BJ (cell line): ENCODE results near the gene AOC1. TPM values are rescaled to one million over a fixed set of nuclear protein-coding genes. Genes with fewer than 3 reads are reported as not detected.
"Not testable (repeated sequence)": the region's sequence is repeated elsewhere in the genome, so short reads cannot be mapped to it uniquely, and the experiment has no call there.

ENCODE experiments used
- CTCF ChIA-PET: fragments of 350-600 bp; formaldehyde crosslinking; extraction: SDS; loops from one replicate; lab custom pipeline; 2021; ENCODE audit warnings: antibody characterized with exemption, inconsistent platforms; lab: Yijun Ruan, JAX
- POLR2A ChIA-PET: fragments of 300-600 bp; sonication (Branson Sonifier 250); formaldehyde crosslinking; extraction: SDS; loops from one replicate; lab custom pipeline; 2021; ENCODE audit warnings: antibody characterized with exemption; lab: Charles Lee
- DNase-seq: peaks from one replicate; pipeline ENCODE4 v3.0.0-alpha.2; 2011; ENCODE audit warnings: low read depth
- H3K27me3 ChIP-seq: 2 replicates; pipeline ENCODE4 v1.6.0; 2011; ENCODE audit warnings: low read length; ENCODE audit not compliant: control insufficient read depth, insufficient read depth
- H3K36me3 ChIP-seq: 2 replicates; pipeline ENCODE4 v1.5.1; 2011; ENCODE audit warnings: low read length; ENCODE audit not compliant: control insufficient read depth, insufficient read depth
- H3K4me3 ChIP-seq: 2 replicates; pipeline ENCODE4 v1.5.1; 2011; ENCODE audit warnings: low read depth, mild to moderate bottlenecking, control low read depth, low read length
- polyA plus RNA-seq: library from polyadenylated mRNA; depleted of rRNA; stranded (reverse); fragments of >200 nt; gene quantifications from 2 replicates; pipeline ENCODE4 v1.2.3, GENCODE V29; 2011; rRNA removed
- TF ChIP-seq, protein P1 (sequence below): IDR thresholded peaks from 2 replicates; pipeline ENCODE4 v1.5.1; 2011; ENCODE audit warnings: low read depth, mild to moderate bottlenecking, control low read depth, inconsistent platforms, low read length, moderate library complexity; ENCODE audit not compliant: insufficient read depth

The AOC1 gene
- polyA plus RNA-seq, 1 experiment, result not detected

GRCh38 chr7:150909200-150909995, 57.1 kb downstream of the AOC1 start:
- TF ChIP-seq, protein P1, sequence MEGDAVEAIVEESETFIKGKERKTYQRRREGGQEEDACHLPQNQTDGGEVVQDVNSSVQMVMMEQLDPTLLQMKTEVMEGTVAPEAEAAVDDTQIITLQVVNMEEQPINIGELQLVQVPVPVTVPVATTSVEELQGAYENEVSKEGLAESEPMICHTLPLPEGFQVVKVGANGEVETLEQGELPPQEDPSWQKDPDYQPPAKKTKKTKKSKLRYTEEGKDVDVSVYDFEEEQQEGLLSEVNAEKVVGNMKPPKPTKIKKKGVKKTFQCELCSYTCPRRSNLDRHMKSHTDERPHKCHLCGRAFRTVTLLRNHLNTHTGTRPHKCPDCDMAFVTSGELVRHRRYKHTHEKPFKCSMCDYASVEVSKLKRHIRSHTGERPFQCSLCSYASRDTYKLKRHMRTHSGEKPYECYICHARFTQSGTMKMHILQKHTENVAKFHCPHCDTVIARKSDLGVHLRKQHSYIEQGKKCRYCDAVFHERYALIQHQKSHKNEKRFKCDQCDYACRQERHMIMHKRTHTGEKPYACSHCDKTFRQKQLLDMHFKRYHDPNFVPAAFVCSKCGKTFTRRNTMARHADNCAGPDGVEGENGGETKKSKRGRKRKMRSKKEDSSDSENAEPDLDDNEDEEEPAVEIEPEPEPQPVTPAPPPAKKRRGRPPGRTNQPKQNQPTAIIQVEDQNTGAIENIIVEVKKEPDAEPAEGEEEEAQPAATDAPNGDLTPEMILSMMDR, result no peak
- no peak for DNase-seq
- POLR2A ChIA-PET, result no interaction called here
- Histone ChIP-seq H3K4me3 (no peak overlapping the region), H3K27me3 (no peaks in the 10 kb centered on the region), H3K36me3 (no peaks in the 10 kb centered on the region)
- CTCF ChIA-PET, result interaction anchor here (0.6 to 4.0 kb wide), 4 partner anchors 11 to 76 kb away, joined by 3 to 22 read pairs (median 5); no protein-coding TSS in a partner anchor

GRCh38 chr7:150910305-150910995, 58.1 kb downstream of the AOC1 start:
- H3K36me3 ChIP-seq, DNase-seq, H3K27me3 ChIP-seq, H3K4me3 ChIP-seq, POLR2A ChIA-PET: not testable (repeated sequence)
- CTCF ChIA-PET, result interaction anchor here (1.5 kb wide), 1 partner anchor 12 kb away, joined by 6 read pairs; no protein-coding TSS in a partner anchor

DNA sequence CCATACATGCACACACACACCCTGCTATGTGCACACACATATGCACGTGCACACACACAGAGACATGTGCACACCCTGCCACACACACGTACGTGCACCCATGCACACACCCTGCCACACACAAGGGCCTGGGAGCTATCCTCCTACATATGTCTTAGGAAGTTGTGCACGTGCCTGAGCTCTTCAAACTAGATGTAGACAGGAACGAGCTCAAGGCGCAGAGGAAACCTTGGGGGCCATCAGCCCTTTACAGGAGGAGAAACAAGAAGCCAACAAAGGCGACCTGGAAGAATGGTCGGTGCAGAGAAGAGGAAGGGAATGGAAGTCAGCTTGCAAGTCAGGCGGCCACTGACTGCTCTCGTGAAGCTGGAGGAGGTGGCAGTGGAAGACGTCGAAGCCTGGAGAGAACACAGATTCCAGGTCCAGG, 58.7 kb downstream of the AOC1 start:
- POLR2A ChIA-PET, result no interaction called here
- DNase-seq, result no peak
- Histone ChIP-seq H3K27me3 (no peaks in the 10 kb centered on the region), H3K4me3 (no peak overlapping the region), H3K36me3 (no peaks in the 10 kb centered on the region)
- TF ChIP-seq, protein P1, result no peak
- CTCF ChIA-PET, result interaction anchor here (1.5 kb wide), 1 partner anchor 13 kb away, joined by 6 read pairs; no protein-coding TSS in a partner anchor

Other genes starting within 250 kb of the AOC1 start
- gene GIMAP6, start 220.1 kb upstream of the AOC1 start, polyA plus RNA-seq, result not detected in 2 replicates
- gene GIMAP2, start 166.8 kb upstream of the AOC1 start, polyA plus RNA-seq, result 0.05 and 0.13 TPM in 2 replicates
- not detected in 2 replicates for gene GIMAP1, start 135.9 kb upstream of the AOC1 start, polyA plus RNA-seq
- gene GIMAP5, start 115.1 kb upstream of the AOC1 start, polyA plus RNA-seq, result not detected in 2 replicates
- not detected in 2 replicates for gene TMEM176B, start 52.2 kb upstream of the AOC1 start, polyA plus RNA-seq
- not detected in 2 replicates for gene TMEM176A, start 51.7 kb upstream of the AOC1 start, polyA plus RNA-seq
- gene KCNH2, start 125.8 kb downstream of the AOC1 start, polyA plus RNA-seq, result 0.02 and 0.06 TPM in 2 replicates
- 0.60 and 1.3 TPM in 2 replicates for gene NOS3, start 138.5 kb downstream of the AOC1 start, polyA plus RNA-seq
- gene ATG9B, start 172.0 kb downstream of the AOC1 start, polyA plus RNA-seq, result 0.07 and 0.15 TPM in 2 replicates
- 13.0 and 23.6 TPM in 2 replicates for gene ABCB8, start 175.9 kb downstream of the AOC1 start, polyA plus RNA-seq
- gene ASIC3, start 196.0 kb downstream of the AOC1 start, polyA plus RNA-seq, result 0.26 and 0.45 TPM in 2 replicates
- gene CDK5, start 205.4 kb downstream of the AOC1 start, polyA plus RNA-seq, result 30.0 and 33.2 TPM in 2 replicates
- gene SLC4A2, start 207.1 kb downstream of the AOC1 start, polyA plus RNA-seq, result 59.0 and 86.1 TPM in 2 replicates
- gene FASTK, start 228.3 kb downstream of the AOC1 start, polyA plus RNA-seq, result 49.3 and 89.9 TPM in 2 replicates
- gene TMUB1, start 231.0 kb downstream of the AOC1 start, polyA plus RNA-seq, result 13.6 and 27.8 TPM in 2 replicates
- gene AGAP3, start 234.0 kb downstream of the AOC1 start, polyA plus RNA-seq, result 43.9 and 52.1 TPM in 2 replicates